ENCODE measurements around the gene BPIFA2.
"Not testable (repeated sequence)": the region's sequence is repeated elsewhere in the genome, so short reads cannot be mapped to it uniquely, and the experiment has no call there.

BPIFA2 gene

GRCh38 chr20:33165416-33166055, 2.4 kb upstream of the BPIFA2 start:
- no peaks in the 10 kb centered on the region for H3K4me1 ChIP-seq (ENCODE audit: insufficient read depth, low read length)

DNA sequence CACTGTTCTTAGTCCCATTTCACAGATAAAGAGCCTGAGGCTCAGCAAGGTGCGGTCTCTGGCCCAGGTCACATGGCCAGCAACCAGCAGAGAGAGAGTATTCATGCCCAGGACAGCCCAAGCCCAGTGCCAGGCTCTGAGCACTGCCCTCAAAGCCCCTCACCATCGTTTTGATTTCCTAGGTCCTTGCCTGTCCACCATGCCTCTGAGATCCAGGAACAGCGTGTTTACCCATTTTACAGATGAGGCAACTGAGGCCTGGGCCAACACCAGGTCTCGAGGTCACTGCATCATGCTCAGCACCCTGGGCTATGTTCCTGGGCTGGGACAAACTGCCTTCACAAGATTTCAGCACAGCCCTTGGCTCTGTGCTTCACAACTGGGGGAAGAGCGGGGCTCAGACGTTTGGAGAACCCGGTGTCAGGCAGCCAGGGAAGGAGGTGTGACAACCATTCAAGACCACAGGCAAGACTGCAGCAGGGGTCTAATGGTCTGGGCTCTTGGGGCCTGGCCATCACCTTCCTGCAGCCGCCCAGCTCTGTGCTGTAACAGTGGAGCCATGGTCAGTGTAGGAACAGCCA, 1.3 kb upstream of the BPIFA2 start:
- H3K4me3 ChIP-seq (ENCODE audit: low read length), result no peak overlapping the region

More at GRCh38 chr20:33165416-33166055, 2.4 kb upstream of the BPIFA2 start:
- Histone ChIP-seq H3K36me3 (ENCODE audit: insufficient read depth, low read length) (no peaks in the 10 kb centered on the region), H3K9me3 (ENCODE audit: low read length) (peaks cover 4% of the 10 kb centered on the region), H3K27me3 (ENCODE audit: insufficient read depth, low read length) (no peaks in the 10 kb centered on the region), H2AFZ (ENCODE audit: low read depth, low read length) (no peak overlapping the region), H3K4me3 (ENCODE audit: low read length) (no peak overlapping the region)

DNA sequence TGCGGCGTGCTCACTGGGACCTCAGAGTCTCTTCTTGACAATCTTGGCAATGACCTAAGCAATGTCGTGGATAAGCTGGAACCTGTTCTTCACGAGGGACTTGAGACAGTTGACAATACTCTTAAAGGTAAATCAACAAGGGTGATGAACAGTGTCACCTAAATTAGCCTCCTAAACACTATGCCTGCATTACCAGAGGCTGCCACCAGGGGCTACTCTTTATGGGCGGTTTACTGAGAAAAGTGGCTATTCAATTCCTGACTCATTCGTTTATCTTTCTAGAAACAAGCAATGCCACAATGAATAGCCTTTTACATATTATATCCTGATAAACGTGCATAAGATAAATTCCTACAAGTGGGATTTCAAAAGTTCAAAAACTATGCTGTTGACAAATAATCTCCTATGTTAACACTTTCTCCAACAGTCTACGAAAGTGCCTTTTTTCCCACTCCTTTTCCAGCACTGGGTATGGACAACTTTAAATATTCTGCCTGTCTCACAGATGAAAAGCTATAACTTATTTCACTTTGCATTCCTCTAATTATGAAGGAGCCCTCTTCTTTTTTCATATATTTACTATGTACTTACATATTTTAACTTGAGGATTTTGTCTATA, 1.3 kb downstream of the BPIFA2 start:
- H3K27me3 ChIP-seq (ENCODE audit: insufficient read depth, low read length), result no peaks in the 10 kb centered on the region
- H3K4me1 ChIP-seq (ENCODE audit: insufficient read depth, low read length), result no peaks in the 10 kb centered on the region
- peaks cover 4% of the 10 kb centered on the region for H3K9me3 ChIP-seq (ENCODE audit: low read length)
- no peak overlapping the region for H3K4me3 ChIP-seq (ENCODE audit: low read length)
- H3K36me3 ChIP-seq (ENCODE audit: insufficient read depth, low read length), result no peaks in the 10 kb centered on the region
- H2AFZ ChIP-seq (ENCODE audit: low read depth, low read length), result no peak overlapping the region

More for the DNA sequence above, 1.3 kb upstream of the BPIFA2 start:
- H3K9me3 ChIP-seq (ENCODE audit: low read length), result peaks cover 4% of the 10 kb centered on the region
- H3K36me3 ChIP-seq (ENCODE audit: insufficient read depth, low read length), result no peaks in the 10 kb centered on the region
- no peak overlapping the region for H2AFZ ChIP-seq (ENCODE audit: low read depth, low read length)
- H3K27me3 ChIP-seq (ENCODE audit: insufficient read depth, low read length), result no peaks in the 10 kb centered on the region
- H3K4me1 ChIP-seq (ENCODE audit: insufficient read depth, low read length), result no peaks in the 10 kb centered on the region

DNA sequence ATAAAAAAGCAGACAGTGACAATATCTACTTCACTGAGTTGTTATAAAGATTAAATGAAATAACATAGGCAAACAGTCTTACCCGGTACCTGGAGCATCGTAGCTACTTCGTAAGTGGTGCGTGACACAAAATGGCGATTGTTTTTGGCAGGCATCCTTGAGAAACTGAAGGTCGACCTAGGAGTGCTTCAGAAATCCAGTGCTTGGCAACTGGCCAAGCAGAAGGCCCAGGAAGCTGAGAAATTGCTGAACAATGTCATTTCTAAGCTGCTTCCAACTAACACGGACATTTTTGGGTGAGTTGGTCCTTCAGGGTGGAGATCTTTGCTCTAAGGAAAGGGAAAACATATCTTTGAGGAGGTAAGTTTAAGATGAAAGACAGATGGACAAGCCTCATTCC, 4.8 kb downstream of the BPIFA2 start:
- peaks cover 4% of the 10 kb centered on the region for H3K27me3 ChIP-seq (ENCODE audit: insufficient read depth, low read length)
- H3K4me1 ChIP-seq (ENCODE audit: insufficient read depth, low read length), result no peaks in the 10 kb centered on the region
- H3K9me3 ChIP-seq (ENCODE audit: low read length), result peaks cover 4% of the 10 kb centered on the region
- H3K4me3 ChIP-seq (ENCODE audit: low read length), result no peak overlapping the region
- no peaks in the 10 kb centered on the region for H3K36me3 ChIP-seq (ENCODE audit: insufficient read depth, low read length)
- H2AFZ ChIP-seq (ENCODE audit: low read depth, low read length), result no peak overlapping the region

DNA sequence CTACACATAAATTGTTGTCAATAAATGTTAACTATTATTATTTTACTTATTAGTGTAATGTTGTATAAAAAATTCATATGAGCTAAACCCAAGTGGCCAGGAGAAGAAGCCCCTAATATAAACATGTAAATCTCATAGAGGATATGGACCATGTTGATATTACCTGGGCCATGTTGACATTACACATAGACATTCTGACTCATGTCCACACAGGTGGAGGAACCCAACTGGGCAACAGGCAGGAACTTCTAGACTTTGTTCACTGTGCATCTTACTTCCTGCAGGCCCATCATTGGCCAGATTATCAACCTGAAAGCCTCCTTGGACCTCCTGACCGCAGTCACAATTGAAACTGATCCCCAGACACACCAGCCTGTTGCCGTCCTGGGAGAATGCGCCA, 7.2 kb downstream of the BPIFA2 start:
- no peak overlapping the region for H3K4me3 ChIP-seq (ENCODE audit: low read length)
- H3K27me3 ChIP-seq (ENCODE audit: insufficient read depth, low read length), result peaks cover 4% of the 10 kb centered on the region
- no peaks in the 10 kb centered on the region for H3K4me1 ChIP-seq (ENCODE audit: insufficient read depth, low read length)
- H3K36me3 ChIP-seq (ENCODE audit: insufficient read depth, low read length), result no peaks in the 10 kb centered on the region
- peaks cover 3% of the 10 kb centered on the region for H3K9me3 ChIP-seq (ENCODE audit: low read length)
- H2AFZ ChIP-seq (ENCODE audit: low read depth, low read length), result no peak overlapping the region

- Histone ChIP-seq H3K4me1 (ENCODE audit: insufficient read depth, low read length) (no peaks in the 10 kb centered on the region), H3K27me3 (ENCODE audit: insufficient read depth, low read length) (peaks cover 4% of the 10 kb centered on the region), H3K36me3 (ENCODE audit: insufficient read depth, low read length) (no peaks in the 10 kb centered on the region), H3K9me3 (ENCODE audit: low read length) (no peaks in the 10 kb centered on the region), H2AFZ (ENCODE audit: low read depth, low read length) (no peak overlapping the region), H3K4me3 (ENCODE audit: low read length) (no peak overlapping the region)
Observed at GRCh38 chr20:33176101-33176500, 8.1 kb downstream of the BPIFA2 start.

- Histone ChIP-seq H3K4me3 (ENCODE audit: low read length) (no peak overlapping the region), H3K9me3 (ENCODE audit: low read length) (no peaks in the 10 kb centered on the region), H2AFZ (ENCODE audit: low read depth, low read length) (no peak overlapping the region), H3K4me1 (ENCODE audit: insufficient read depth, low read length) (no peaks in the 10 kb centered on the region), H3K36me3 (ENCODE audit: insufficient read depth, low read length) (no peaks in the 10 kb centered on the region), H3K27me3 (ENCODE audit: insufficient read depth, low read length) (peaks cover 4% of the 10 kb centered on the region)
Observed at GRCh38 chr20:33177866-33178265, 9.9 kb downstream of the BPIFA2 start.

DNA sequence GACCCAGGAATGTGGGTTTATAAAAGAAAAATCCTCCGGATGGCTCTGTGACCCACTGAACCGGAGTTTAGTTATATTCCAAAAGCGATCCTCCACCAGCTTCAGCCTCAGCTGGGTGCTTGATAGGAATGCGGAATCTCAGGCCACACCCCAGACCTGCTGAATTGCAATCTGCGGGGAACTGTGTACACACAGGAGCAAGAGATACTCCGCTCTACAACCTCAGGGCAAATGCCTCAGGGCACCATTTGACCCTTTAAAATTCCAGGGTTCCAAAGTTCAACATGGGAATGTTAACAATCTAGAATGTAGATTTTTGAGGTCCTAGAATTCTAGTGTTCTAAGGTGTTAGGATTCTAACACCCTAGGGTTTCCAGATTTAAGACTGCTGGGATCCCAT, 10.8 kb downstream of the BPIFA2 start:
- Histone ChIP-seq H3K36me3 (ENCODE audit: insufficient read depth, low read length) (no peaks in the 10 kb centered on the region), H3K9me3 (ENCODE audit: low read length) (no peaks in the 10 kb centered on the region), H3K4me1 (ENCODE audit: insufficient read depth, low read length) (no peaks in the 10 kb centered on the region), H3K4me3 (ENCODE audit: low read length) (no peak overlapping the region), H3K27me3 (ENCODE audit: insufficient read depth, low read length) (peaks cover 4% of the 10 kb centered on the region), H2AFZ (ENCODE audit: low read depth, low read length) (no peak overlapping the region)

- Histone ChIP-seq H2AFZ (ENCODE audit: low read depth, low read length) (no peak overlapping the region), H3K9me3 (ENCODE audit: low read length) (no peaks in the 10 kb centered on the region), H3K4me3 (ENCODE audit: low read length) (no peak overlapping the region), H3K4me1 (ENCODE audit: insufficient read depth, low read length) (no peaks in the 10 kb centered on the region), H3K27me3 (ENCODE audit: insufficient read depth, low read length) (peaks cover 4% of the 10 kb centered on the region), H3K36me3 (ENCODE audit: insufficient read depth, low read length) (no peaks in the 10 kb centered on the region)
Observed at GRCh38 chr20:33180169-33180568, 12.2 kb downstream of the BPIFA2 start.

DNA sequence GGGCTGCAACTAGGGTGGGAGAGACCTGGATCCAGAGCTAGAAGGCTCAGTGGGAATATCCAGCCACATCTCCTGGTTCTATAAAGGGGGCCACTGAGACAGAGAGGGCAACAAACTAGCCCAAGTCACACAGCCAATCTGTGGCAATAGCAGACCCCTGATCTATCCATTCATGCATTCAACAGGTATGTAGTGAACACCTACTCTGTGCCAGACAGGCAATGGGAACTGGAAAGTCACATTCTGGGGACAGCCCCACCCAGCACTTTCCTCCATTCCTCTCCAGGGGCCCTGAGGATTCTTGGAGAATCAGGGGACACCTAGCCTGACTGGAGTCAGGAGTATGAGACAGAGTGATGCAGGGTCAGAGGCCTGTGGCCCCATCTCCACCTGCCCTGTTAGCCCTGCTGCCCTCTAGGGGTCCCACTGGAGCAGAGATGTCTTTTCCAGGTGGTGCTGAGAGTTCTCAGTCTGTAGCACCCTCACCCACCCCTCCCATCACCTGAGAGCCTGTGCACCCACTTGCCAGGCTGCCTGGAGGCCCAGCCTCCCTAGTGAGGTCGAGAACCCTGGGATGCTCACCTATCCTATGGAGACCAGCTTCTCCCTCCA, 13.6 kb downstream of the BPIFA2 start:
- no peaks in the 10 kb centered on the region for H3K36me3 ChIP-seq (ENCODE audit: insufficient read depth, low read length)
- no peaks in the 10 kb centered on the region for H3K4me1 ChIP-seq (ENCODE audit: insufficient read depth, low read length)
- H3K4me3 ChIP-seq (ENCODE audit: low read length), result no peak overlapping the region
- no peaks in the 10 kb centered on the region for H3K27me3 ChIP-seq (ENCODE audit: insufficient read depth, low read length)
- no peaks in the 10 kb centered on the region for H3K9me3 ChIP-seq (ENCODE audit: low read length)
- H2AFZ ChIP-seq (ENCODE audit: low read depth, low read length), result no peak overlapping the region

- Histone ChIP-seq H3K27me3 (ENCODE audit: insufficient read depth, low read length) (no peaks in the 10 kb centered on the region), H2AFZ (ENCODE audit: low read depth, low read length) (no peak overlapping the region), H3K36me3 (ENCODE audit: insufficient read depth, low read length) (no peaks in the 10 kb centered on the region), H3K4me1 (ENCODE audit: insufficient read depth, low read length) (no peaks in the 10 kb centered on the region), H3K4me3 (ENCODE audit: low read length) (no peak overlapping the region), H3K9me3 (ENCODE audit: low read length) (no peaks in the 10 kb centered on the region)
Observed at GRCh38 chr20:33183312-33183711, 15.4 kb downstream of the BPIFA2 start.

DNA sequence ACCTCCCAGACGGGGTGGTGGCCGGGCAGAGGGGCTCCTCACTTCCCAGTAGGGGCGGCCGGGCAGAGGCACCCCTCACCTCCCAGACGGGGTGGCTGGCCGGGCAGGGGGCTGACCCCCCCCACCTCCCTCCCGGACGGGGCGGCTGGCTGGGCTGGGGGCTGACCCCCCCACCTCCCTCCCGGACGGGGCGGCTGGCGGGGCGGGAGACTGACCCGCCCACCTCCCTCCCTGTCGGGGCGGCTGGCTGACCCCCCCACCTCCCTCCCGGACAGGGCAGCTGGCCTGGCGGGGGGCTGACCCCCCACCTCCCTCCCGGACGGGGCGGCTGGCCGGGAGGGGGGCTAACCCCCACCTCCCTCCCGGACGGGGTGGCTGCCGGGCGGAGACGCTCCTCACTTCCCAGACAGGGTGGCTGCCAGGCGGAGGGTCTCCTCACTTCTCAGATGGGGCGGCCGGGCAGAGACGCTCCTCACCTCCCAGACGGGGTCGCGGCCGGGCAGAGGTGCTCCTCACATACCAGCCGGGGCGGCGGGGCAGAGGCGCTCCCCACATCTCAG, 17.2 kb downstream of the BPIFA2 start:
- H3K27me3 ChIP-seq (ENCODE audit: insufficient read depth, low read length); H3K4me1 ChIP-seq (ENCODE audit: insufficient read depth, low read length); H3K4me3 ChIP-seq (ENCODE audit: low read length); H3K9me3 ChIP-seq (ENCODE audit: low read length); H3K36me3 ChIP-seq (ENCODE audit: insufficient read depth, low read length); H2AFZ ChIP-seq (ENCODE audit: low read depth, low read length): not testable (repeated sequence)

DNA sequence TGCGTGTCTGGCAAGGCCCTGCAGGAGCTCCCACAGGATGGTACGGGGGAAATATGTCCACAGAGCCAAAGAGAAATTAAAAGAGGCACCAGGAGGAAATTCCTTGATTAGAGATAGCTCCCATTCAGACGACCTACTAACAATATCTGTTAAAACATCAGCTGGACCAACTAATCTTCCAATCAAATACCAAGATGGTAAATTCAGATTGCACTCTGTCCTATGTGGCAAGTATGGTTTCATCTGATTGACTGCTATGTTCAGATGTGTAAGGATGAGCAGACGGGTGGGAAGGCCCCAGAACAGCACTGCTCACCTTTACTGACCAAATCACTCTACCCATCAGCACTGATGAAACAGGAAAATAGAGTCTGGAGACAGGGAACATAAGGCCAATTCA, 19.5 kb downstream of the BPIFA2 start:
- Histone ChIP-seq H2AFZ (ENCODE audit: low read depth, low read length) (no peak overlapping the region), H3K9me3 (ENCODE audit: low read length) (no peaks in the 10 kb centered on the region)

More for the DNA sequence above, 19.5 kb downstream of the BPIFA2 start:
- Histone ChIP-seq H3K4me3 (ENCODE audit: low read length) (no peak overlapping the region), H3K27me3 (ENCODE audit: insufficient read depth, low read length) (peaks cover 2% of the 10 kb centered on the region), H3K36me3 (ENCODE audit: insufficient read depth, low read length) (no peaks in the 10 kb centered on the region), H3K4me1 (ENCODE audit: insufficient read depth, low read length) (no peaks in the 10 kb centered on the region)
